ENCODE measurements around the gene BRME1.

DNA sequence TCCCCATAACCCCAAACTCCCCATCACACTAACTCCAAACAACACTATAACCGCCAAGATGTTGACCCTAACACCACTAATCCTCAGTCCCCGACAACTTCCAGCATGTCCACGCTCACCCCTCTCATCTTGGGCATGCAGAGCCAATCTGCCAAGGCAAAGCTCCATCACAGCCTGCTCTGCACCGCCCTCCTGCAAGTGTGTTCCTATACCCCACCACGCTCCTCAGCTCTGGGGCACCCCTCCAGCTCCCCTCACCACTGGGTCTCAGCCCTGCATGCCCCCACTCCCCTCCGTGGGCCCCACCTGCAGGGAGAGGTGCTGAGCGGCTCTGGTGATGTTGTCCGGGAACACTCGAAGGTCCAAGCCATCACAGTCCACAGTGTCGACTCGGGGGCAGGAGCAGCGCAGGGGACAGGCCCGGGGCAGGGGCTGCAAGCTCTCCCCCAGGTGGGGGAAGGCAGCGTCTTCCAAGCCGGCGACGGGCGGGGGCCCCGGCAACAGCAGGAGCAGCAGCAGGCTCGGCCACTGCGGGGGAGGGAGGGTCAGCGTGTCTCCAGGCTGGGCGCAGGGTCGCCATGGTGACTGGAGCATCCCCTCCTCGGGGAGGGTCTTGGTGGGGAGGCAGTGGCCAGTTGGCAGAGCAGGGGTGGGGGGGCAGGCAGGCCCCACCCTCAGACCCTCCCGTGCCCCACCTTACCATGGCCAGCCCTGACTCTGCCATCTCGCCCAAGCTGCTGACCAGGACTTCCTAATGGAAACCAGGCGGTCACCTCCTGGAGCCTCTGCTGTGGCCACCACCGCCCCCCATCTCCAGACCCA lies 31.8 kb upstream of the BRME1 start:
- TF ChIP-seq TBL1XR1 (IDR thresholded peaks at IDR 0.05; ENCODE audit: borderline replicate concordance, low read length, partially characterized antibody) (no peak), PHB2 (IDR thresholded peaks at IDR 0.05; ENCODE audit: partially characterized antibody) (no peak), TAF1 (CRISPR knock-in tag; IDR thresholded peaks at IDR 0.05) (no peak), ARID2 (CRISPR knock-in tag; IDR thresholded peaks at IDR 0.05; ENCODE audit: borderline replicate concordance) (no peak), POGZ (CRISPR knock-in tag; IDR thresholded peaks at IDR 0.05) (no peak), KDM5A (IDR thresholded peaks at IDR 0.05; ENCODE audit: borderline replicate concordance, low read length) (no peak)
- TF ChIP-seq, protein P1, sequence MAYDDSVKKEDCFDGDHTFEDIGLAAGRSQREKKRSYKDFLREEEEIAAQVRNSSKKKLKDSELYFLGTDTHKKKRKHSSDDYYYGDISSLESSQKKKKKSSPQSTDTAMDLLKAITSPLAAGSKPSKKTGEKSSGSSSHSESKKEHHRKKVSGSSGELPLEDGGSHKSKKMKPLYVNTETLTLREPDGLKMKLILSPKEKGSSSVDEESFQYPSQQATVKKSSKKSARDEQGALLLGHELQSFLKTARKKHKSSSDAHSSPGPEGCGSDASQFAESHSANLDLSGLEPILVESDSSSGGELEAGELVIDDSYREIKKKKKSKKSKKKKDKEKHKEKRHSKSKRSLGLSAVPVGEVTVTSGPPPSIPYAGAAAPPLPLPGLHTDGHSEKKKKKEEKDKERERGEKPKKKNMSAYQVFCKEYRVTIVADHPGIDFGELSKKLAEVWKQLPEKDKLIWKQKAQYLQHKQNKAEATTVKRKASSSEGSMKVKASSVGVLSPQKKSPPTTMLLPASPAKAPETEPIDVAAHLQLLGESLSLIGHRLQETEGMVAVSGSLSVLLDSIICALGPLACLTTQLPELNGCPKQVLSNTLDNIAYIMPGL (CRISPR knock-in tag; IDR thresholded peaks at IDR 0.05; ENCODE audit: borderline replicate concordance in 1 of 2, low read depth in 1 of 2) = no peak
